Measurements from ENCODE around the gene PRRC2B.

The PRRC2B gene

DNA sequence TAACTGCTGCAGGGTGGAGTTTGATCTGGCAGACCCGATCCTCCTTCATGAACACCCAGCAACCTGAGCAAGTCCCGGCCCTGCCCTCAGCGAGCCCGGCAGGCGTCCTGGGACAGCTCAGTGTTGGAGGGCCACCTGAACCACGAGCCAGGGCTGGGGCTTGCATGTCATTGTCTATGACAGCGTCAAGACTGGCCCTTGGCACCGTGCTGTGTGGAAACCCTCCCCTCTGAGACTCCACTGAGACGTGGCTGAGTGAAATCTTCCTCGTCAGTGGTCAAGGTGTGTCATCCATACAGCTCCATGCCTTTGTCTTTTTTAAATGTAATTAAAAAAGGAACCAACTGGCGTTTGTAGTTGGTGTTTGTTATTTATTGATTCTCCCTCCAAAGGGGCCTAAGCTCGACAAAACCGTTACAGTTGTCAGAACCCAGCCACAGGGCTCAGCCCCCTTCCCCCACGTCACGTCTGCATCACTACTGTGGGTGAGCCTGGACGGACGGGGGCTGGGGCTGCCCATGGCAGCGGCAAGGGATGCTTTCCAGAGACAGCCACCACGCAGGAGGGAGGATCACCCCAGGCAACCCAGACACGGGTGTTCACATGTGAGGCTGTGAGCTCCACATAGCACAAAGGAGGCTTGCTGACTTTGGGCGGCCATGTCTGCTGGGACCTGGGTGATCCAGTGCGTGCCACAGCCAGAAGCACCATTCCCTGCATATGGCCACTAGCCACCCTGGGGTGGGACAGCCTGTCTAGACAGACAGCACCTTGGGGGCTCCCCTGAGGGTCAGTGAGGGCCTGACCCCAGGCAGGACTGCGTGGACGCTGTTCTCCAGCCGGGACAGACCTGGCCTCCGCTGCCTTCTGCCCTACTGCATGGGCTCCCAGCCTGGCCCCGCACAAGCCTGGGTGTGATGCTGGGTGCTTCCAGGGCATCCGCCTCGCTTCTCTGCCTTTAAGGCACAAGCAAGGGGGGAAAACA, 129.9 kb downstream of the PRRC2B start:
- no peak overlapping the region for H3K4me3 ChIP-seq (ENCODE audit: control insufficient read depth, low read depth, low read length)
- DNase-seq (ENCODE audit: low read depth) = no peak
- TF ChIP-seq, protein P1, sequence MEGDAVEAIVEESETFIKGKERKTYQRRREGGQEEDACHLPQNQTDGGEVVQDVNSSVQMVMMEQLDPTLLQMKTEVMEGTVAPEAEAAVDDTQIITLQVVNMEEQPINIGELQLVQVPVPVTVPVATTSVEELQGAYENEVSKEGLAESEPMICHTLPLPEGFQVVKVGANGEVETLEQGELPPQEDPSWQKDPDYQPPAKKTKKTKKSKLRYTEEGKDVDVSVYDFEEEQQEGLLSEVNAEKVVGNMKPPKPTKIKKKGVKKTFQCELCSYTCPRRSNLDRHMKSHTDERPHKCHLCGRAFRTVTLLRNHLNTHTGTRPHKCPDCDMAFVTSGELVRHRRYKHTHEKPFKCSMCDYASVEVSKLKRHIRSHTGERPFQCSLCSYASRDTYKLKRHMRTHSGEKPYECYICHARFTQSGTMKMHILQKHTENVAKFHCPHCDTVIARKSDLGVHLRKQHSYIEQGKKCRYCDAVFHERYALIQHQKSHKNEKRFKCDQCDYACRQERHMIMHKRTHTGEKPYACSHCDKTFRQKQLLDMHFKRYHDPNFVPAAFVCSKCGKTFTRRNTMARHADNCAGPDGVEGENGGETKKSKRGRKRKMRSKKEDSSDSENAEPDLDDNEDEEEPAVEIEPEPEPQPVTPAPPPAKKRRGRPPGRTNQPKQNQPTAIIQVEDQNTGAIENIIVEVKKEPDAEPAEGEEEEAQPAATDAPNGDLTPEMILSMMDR (conservative IDR thresholded peaks at IDR 0.05; ENCODE audit: control insufficient read depth, insufficient read depth, low read depth, low read length) = no peak

DNA sequence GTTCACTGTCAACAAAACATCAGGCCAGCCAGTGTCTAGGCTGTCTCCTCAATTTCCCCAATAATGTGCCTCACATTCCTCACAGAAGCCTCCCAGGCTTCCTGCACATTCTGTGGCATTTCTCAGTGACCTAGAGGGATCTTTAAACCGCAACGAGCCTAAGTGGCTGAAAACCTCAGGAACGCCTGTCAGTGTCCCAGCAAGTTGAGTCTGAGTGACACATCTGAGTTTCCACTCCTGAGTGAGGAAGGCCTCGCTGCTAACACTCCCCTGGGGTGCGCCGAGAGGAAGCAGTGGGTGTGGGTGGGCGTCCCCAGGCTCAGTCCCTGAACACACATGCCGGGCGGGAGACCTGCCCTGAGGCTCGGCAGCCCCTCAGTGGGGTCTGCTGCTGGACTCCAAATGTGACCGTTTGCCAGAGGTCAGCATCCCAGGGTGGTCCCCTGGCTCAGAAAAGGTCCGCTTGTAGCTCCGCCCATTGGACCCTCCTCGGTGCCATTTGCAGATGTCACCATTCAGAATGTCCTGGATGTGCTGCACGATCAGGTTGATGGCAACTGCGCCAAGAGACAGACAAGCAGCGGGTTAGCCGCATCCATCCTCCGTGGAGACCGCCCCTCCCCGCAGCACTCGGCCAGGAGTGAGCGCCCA, 130.9 kb downstream of the PRRC2B start:
- TF ChIP-seq, protein P1 (conservative IDR thresholded peaks at IDR 0.05; ENCODE audit: control insufficient read depth, insufficient read depth, low read depth, low read length) = no peak
- H3K4me3 ChIP-seq (ENCODE audit: control insufficient read depth, low read depth, low read length) = no peak overlapping the region
- DNase-seq (ENCODE audit: low read depth) = no peak

DNA sequence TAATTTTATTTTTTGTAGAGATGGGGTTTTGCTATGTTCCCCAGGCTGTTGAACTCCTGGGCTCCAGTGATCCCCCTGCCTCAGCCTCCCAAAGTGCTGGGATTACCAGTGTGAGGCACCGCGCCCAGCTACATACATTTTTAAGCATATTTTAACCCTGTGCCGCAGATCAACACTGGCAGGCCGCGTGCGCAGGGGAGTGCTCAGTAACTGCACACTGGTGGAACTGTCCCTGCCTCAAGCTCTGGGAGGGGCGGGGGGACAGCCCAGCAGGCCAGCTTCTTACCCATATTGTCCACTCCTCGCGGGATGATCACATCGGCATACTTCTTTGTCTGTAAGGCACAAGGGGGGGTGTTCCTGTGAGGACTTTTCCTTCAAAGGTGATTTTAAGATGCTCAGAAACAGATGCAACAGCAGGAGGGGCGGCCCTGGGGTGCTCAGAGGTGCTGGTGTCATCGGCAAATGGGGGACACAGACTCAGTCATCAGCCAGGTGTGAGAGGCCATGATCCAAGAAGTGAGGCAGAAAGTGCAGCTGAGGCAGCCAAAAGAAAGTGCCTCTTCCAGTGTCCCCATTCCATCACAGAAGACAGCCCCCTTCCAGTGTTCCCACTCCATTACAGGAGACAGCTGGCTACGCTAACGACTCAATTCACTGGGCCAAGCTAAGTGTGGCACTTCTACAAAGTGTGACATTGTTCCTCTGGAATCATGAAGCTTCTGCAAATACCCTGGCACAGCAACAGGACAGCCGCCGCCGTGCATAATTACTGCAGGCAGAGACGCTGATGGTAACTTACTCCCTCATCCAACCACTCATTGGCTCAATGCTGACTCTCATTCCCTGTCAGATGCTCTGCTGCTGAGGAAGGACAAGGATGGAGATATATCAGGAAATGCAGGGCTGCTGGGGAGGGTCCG, 132.0 kb downstream of the PRRC2B start:
- DNase-seq (ENCODE audit: low read depth) = no peak
- no peak overlapping the region for H3K4me3 ChIP-seq (ENCODE audit: control insufficient read depth, low read depth, low read length)

DNA sequence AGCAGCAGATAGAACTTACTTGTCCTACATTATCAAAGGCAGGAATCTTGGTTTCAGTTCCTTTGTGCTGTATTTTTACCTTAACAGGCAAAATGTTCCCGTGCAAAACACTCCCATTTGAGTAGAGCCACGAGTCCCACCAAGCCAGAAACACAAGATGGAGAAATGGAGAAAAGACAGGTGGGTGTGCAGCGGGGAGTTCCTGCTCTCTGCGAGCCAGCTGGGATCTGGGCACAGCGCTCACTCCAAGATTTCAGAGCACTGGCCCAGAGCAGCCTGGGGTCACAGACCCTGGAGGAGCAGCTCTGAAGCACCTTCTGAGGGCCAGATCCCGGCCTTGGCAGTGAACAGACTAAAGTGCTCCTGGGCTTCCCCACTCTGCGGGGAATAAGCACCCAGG, 134.3 kb downstream of the PRRC2B start:
- TF ChIP-seq, protein P1 (conservative IDR thresholded peaks at IDR 0.05; ENCODE audit: control insufficient read depth, insufficient read depth, low read depth, low read length) = no peak
- no peak for DNase-seq (ENCODE audit: low read depth)
- no peak overlapping the region for H3K4me3 ChIP-seq (ENCODE audit: control insufficient read depth, low read depth, low read length)

More for the DNA sequence above, 132.0 kb downstream of the PRRC2B start:
- TF ChIP-seq, protein P1 (conservative IDR thresholded peaks at IDR 0.05; ENCODE audit: control insufficient read depth, insufficient read depth, low read depth, low read length) = no peak

DNA sequence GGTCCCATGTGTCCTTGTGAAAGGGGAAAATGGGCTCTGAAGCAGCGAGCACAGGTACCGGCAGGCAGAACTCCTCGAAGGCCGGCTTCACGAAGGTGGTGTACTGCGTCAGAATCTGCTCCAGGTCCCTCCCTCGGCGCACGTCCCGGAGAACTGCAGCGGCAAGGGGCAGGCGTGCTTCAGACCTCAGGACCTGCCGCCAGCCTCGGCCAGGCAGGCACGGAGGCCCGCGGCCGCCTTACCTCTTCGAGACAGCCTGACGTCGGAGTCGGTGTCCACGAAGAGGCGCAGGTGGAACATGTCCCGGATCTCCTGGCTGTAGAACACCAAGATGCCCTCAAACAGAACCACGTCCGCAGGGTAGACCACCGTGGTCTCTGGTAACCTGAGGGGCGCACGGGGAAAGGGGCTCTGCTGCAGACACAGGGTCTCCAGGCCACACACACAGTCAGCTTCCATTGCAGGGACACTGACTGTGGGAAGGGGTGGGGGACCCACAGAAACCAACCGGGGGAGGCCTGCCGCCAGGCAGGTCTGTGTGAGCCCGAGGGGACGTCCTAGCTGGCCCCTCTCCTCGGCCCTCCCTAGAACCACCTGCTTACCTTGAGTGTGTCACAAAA, 135.1 kb downstream of the PRRC2B start:
- no peak for DNase-seq (ENCODE audit: low read depth)
- H3K4me3 ChIP-seq (ENCODE audit: control insufficient read depth, low read depth, low read length) = no peak overlapping the region
- TF ChIP-seq, protein P1 (conservative IDR thresholded peaks at IDR 0.05; ENCODE audit: control insufficient read depth, insufficient read depth, low read depth, low read length) = no peak
